ENCODE results near the gene GRIN2C.

The GRIN2C gene

GRCh38 chr17:74882517-74883240 is 23.0 kb upstream of the GRIN2C start:
- Histone ChIP-seq H3K36me3 (ENCODE audit: control insufficient read depth in 2 of 2, insufficient read depth in 1 of 2, low read length in 2 of 2) (no peaks in the 10 kb centered on the region), H3K4me1 (ENCODE audit: control insufficient read depth, insufficient read depth, low read length) (no peaks in the 10 kb centered on the region; the same call in 1 of the 2 replicates), H3K4me3 (ENCODE audit: low read depth, low read length) (no peak overlapping the region), H3K27ac (ENCODE audit: extremely low read depth, low read depth, low read length) (no peak overlapping the region), H3K9me3 (ENCODE audit: control insufficient read depth, insufficient read depth, low read depth, low read length) (no peaks in the 10 kb centered on the region)
- CTCF ChIA-PET = no interaction called here
- POLR2A ChIA-PET = interaction anchor here (2.1 kb wide), 1 partner anchor 10 kb away, joined by 9 read pairs; the partner anchor contains the start of gene FDXR
- TF ChIP-seq ZBTB10 (tag by site-specific recombination; IDR thresholded peaks at IDR 0.05) (no peak), HIC1 (tag by site-specific recombination; IDR thresholded peaks at IDR 0.05) (no peak), ZBTB44 (tag by site-specific recombination; IDR thresholded peaks at IDR 0.05) (no peak), ZNF354C (tag by site-specific recombination; IDR thresholded peaks at IDR 0.05; ENCODE audit: borderline replicate concordance, low read depth) (no peak), HOXA7 (CRISPR knock-in tag; IDR thresholded peaks at IDR 0.05; ENCODE audit: borderline replicate concordance) (no peak), ZNF433 (tag by site-specific recombination; IDR thresholded peaks at IDR 0.05; ENCODE audit: low read depth) (no peak), YY1 (tag by site-specific recombination; IDR thresholded peaks at IDR 0.05) (no peak), ZNF776 (tag by site-specific recombination; IDR thresholded peaks at IDR 0.05; ENCODE audit: borderline replicate concordance) (no peak), ZNF544 (tag by site-specific recombination; IDR thresholded peaks at IDR 0.05) (no peak)

- Histone ChIP-seq H3K9me3 (ENCODE audit: control insufficient read depth, insufficient read depth, low read depth, low read length) (no peaks in the 10 kb centered on the region), H3K36me3 (ENCODE audit: control insufficient read depth in 2 of 2, insufficient read depth in 1 of 2, low read length in 2 of 2) (no peaks in the 10 kb centered on the region), H3K4me3 (ENCODE audit: low read depth, low read length) (no peak overlapping the region), H3K4me1 (ENCODE audit: control insufficient read depth, insufficient read depth, low read length) (no peaks in the 10 kb centered on the region; the same call in 1 of the 2 replicates), H3K27ac (ENCODE audit: extremely low read depth, low read depth, low read length) (no peak overlapping the region)
- CTCF ChIA-PET = interaction anchor here (1.1 kb wide), 2 partner anchors 19 to 77 kb away, joined by 4 to 5 read pairs; no protein-coding TSS in a partner anchor
- POLR2A ChIA-PET = interaction anchor here (0.7 to 2.1 kb wide), 3 partner anchors 8 to 210 kb away, joined by 3 to 9 read pairs (median 4); partner anchors contain the start of gene FDXR
- TF ChIP-seq ZFP3 (tag by site-specific recombination; IDR thresholded peaks at IDR 0.05; ENCODE audit: low read depth) (no peak), ZNF394 (tag by site-specific recombination; IDR thresholded peaks at IDR 0.05; ENCODE audit: borderline replicate concordance) (no peak), ZNF175 (tag by site-specific recombination; IDR thresholded peaks at IDR 0.05) (no peak), PATZ1 (tag by site-specific recombination; IDR thresholded peaks at IDR 0.05) (no peak), ZNF335 (tag by site-specific recombination; conservative IDR thresholded peaks at IDR 0.05) (no peak), ZSCAN18 (tag by site-specific recombination; IDR thresholded peaks at IDR 0.05) (no peak), ZNF280C (tag by site-specific recombination; IDR thresholded peaks at IDR 0.05) (no peak), ZNF600 (tag by site-specific recombination; IDR thresholded peaks at IDR 0.05) (no peak), SCRT2 (tag by site-specific recombination; IDR thresholded peaks at IDR 0.05) (no peak), SALL2 (tag by site-specific recombination; IDR thresholded peaks at IDR 0.05; ENCODE audit: borderline replicate concordance) (no peak), ZBTB21 (tag by site-specific recombination; IDR thresholded peaks at IDR 0.05) (no peak), MEIS1 (CRISPR knock-in tag; IDR thresholded peaks at IDR 0.05; ENCODE audit: borderline replicate concordance) (no peak)
These were observed 21.4 kb upstream of the GRIN2C start for GRCh38 chr17:74881073-74881472.

All from HEK293 (cell line).